Measurements from ENCODE around the gene VSTM4. TPM values are rescaled to one million over a fixed set of nuclear protein-coding genes. Genes with fewer than 3 reads are reported as not detected.
A peak's percentile ranks its signal among the peaks of the same experiment; 100 is the strongest.

Gene VSTM4
- total RNA-seq, 1 experiment from 2014 or later = not detected

DNA sequence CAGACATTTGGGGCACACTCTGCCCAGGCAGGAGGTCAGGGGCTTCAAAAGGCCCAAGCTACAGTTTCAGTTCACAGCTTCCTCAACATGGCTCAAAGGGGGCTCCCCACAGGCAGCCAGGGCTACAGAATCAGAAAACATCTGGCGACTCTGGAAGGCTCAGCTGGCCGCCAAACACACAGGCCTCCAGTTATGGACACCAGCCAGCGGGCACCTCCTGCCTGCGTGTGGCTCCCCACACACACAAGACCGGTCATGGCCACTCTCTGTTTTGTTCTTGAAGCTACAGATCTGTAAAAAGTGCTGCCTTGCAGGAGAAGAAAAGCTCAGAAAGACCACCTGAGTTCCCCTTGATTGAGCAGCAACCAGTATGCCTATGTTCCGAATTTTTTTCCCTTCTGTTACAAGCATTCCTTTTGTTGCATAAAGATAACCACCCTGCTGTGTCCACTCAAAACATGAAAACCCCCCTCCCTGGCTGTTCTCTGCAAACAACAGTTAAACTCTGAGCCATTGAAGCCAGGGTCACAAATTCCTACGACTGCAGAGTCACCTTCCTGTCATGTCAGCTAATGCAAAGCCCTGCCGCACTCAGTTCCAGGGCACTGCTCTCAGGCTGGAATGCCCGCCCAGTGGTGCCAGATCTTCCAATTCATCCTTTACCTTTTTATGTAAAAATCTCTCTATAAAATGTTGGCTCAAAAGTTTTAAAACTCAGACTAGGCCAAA lies 33.6 kb downstream of the VSTM4 start:
- H3K9me3 ChIP-seq = peaks cover 2% of the 10 kb centered on the region
- no peaks in the 10 kb centered on the region for H3K36me3 ChIP-seq (ENCODE audit: control insufficient read depth, insufficient read depth, low read length)
- Mint-ChIP-seq H3K36me3 (ENCODE audit: insufficient read depth, unreplicated experiment) (no peaks in the 10 kb centered on the region), H3K4me3 (ENCODE audit: unreplicated experiment) (no peak overlapping the region), H3K27ac (ENCODE audit: unreplicated experiment) (no peak overlapping the region), H3K27me3 (ENCODE audit: insufficient read depth, unreplicated experiment) (peaks cover 13% of the 10 kb centered on the region), H3K9me3 (ENCODE audit: unreplicated experiment) (peaks cover 7% of the 10 kb centered on the region), H3K4me1 (ENCODE audit: low read depth, unreplicated experiment) (peaks cover 6% of the 10 kb centered on the region)
- BruUV-seq (replicated peaks) = no TSS peak
- TF ChIP-seq, protein P1, sequence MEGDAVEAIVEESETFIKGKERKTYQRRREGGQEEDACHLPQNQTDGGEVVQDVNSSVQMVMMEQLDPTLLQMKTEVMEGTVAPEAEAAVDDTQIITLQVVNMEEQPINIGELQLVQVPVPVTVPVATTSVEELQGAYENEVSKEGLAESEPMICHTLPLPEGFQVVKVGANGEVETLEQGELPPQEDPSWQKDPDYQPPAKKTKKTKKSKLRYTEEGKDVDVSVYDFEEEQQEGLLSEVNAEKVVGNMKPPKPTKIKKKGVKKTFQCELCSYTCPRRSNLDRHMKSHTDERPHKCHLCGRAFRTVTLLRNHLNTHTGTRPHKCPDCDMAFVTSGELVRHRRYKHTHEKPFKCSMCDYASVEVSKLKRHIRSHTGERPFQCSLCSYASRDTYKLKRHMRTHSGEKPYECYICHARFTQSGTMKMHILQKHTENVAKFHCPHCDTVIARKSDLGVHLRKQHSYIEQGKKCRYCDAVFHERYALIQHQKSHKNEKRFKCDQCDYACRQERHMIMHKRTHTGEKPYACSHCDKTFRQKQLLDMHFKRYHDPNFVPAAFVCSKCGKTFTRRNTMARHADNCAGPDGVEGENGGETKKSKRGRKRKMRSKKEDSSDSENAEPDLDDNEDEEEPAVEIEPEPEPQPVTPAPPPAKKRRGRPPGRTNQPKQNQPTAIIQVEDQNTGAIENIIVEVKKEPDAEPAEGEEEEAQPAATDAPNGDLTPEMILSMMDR (IDR thresholded peaks at IDR 0.05; ENCODE audit: insufficient read depth in 1 of 2, low read depth in 1 of 2, low read length in 1 of 2, severe bottlenecking in 1 of 2, unreplicated experiment in 1 of 2) = no peak
- ChIA-PET POLR2A (no interaction called here), CTCF (no interaction called here)
- no peaks in the 10 kb centered on the region for H3K4me1 ChIP-seq
- intact Hi-C loops (cut with micrococcal nuclease; ENCODE audit: unreplicated experiment) = no loop called here
- no peak overlapping the region for H3K4me3 ChIP-seq (ENCODE audit: low read depth, low read length)
- DNase-seq = peak in 1 of 2 experiments; percentile 34
- no peaks in the 10 kb centered on the region for H3K27me3 ChIP-seq (replicated peaks; ENCODE audit: control insufficient read depth, insufficient read depth, low read length)

DNA sequence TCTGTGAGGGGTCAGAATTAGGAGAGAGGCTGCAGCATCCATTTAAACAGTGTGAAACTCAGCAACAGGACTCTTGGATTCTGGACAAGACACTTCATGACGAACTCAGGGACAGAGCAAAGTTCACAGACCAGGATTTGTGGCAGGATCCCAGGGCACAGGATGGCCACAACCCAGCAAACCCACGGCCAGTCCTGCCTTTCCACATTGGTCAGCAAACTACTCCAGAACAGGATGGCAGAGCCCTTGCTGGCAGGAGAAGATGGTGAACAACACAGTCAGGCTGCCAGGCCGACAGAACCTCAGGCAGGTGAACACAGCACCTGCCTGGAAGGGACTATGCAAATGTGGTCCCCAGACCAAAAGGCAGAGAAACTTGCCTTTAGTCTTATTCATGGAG lies 34.4 kb downstream of the VSTM4 start:
- DNase-seq = no peak
- H3K4me3 Mint-ChIP-seq (ENCODE audit: unreplicated experiment) = no peak overlapping the region
- H3K4me1 Mint-ChIP-seq (ENCODE audit: low read depth, unreplicated experiment) = peaks cover 6% of the 10 kb centered on the region
- no TSS peak for BruUV-seq (replicated peaks)
- Histone ChIP-seq H3K9me3 (no peaks in the 10 kb centered on the region), H3K36me3 (ENCODE audit: control insufficient read depth, insufficient read depth, low read length) (no peaks in the 10 kb centered on the region), H3K4me1 (no peaks in the 10 kb centered on the region), H3K4me3 (ENCODE audit: low read depth, low read length) (no peak overlapping the region), H3K27me3 (replicated peaks; ENCODE audit: control insufficient read depth, insufficient read depth, low read length) (peaks cover 1% of the 10 kb centered on the region)
- no peak overlapping the region for H3K27ac Mint-ChIP-seq (ENCODE audit: unreplicated experiment)
- intact Hi-C loops (cut with micrococcal nuclease; ENCODE audit: unreplicated experiment) = no loop called here
- H3K36me3 Mint-ChIP-seq (ENCODE audit: insufficient read depth, unreplicated experiment) = no peaks in the 10 kb centered on the region
- CTCF ChIA-PET = interaction anchor here (0.5 kb wide), 1 partner anchor 425 kb away, joined by 4 read pairs; no protein-coding TSS in a partner anchor
- TF ChIP-seq, protein P1 (IDR thresholded peaks at IDR 0.05; ENCODE audit: insufficient read depth in 1 of 2, low read depth in 1 of 2, low read length in 1 of 2, severe bottlenecking in 1 of 2, unreplicated experiment in 1 of 2) = no peak
- peaks cover 18% of the 10 kb centered on the region for H3K27me3 Mint-ChIP-seq (ENCODE audit: insufficient read depth, unreplicated experiment)
- no peaks in the 10 kb centered on the region for H3K9me3 Mint-ChIP-seq (ENCODE audit: unreplicated experiment)
- POLR2A ChIA-PET = no interaction called here

DNA sequence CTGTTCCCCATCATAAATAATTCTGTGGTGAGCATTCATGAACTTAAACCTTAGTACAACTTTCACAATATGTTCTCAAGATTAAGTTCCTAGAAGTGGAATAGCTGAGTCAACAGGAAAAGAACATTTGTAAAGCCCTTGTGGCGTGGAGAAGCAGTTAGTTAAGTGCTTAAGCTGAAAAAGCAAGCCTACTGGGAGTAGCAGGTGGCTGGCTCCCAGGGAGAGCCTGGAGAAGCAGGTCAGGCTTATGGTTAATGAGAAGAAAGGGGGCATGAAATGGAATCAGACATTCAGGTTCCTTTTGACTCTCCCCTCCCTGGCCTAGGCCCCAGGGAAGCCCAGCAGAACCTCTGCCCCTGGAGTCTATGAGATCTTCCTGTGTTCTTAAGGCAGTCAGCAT lies 35.3 kb downstream of the VSTM4 start:
- no peak overlapping the region for H3K4me3 ChIP-seq (ENCODE audit: low read depth, low read length)
- H3K9me3 Mint-ChIP-seq (ENCODE audit: unreplicated experiment) = no peaks in the 10 kb centered on the region
- TF ChIP-seq, protein P1 (IDR thresholded peaks at IDR 0.05; ENCODE audit: insufficient read depth in 1 of 2, low read depth in 1 of 2, low read length in 1 of 2, severe bottlenecking in 1 of 2, unreplicated experiment in 1 of 2) = no peak
- H3K36me3 Mint-ChIP-seq (ENCODE audit: insufficient read depth, unreplicated experiment) = no peaks in the 10 kb centered on the region
- ChIA-PET POLR2A (no interaction called here), CTCF (no interaction called here)
- no TSS peak for BruUV-seq (replicated peaks)
- peaks cover 20% of the 10 kb centered on the region for H3K27me3 Mint-ChIP-seq (ENCODE audit: insufficient read depth, unreplicated experiment)
- intact Hi-C loops (cut with micrococcal nuclease; ENCODE audit: unreplicated experiment) = no loop called here
- no peaks in the 10 kb centered on the region for H3K4me1 ChIP-seq
- peaks cover 6% of the 10 kb centered on the region for H3K4me1 Mint-ChIP-seq (ENCODE audit: low read depth, unreplicated experiment)
- DNase-seq = peak in 1 of 2 experiments; percentile 9
- no peaks in the 10 kb centered on the region for H3K9me3 ChIP-seq
- no peak overlapping the region for H3K4me3 Mint-ChIP-seq (ENCODE audit: unreplicated experiment)
- H3K27me3 ChIP-seq (replicated peaks; ENCODE audit: control insufficient read depth, insufficient read depth, low read length) = peaks cover 1% of the 10 kb centered on the region
- no peak overlapping the region for H3K27ac Mint-ChIP-seq (ENCODE audit: unreplicated experiment)
- H3K36me3 ChIP-seq (ENCODE audit: control insufficient read depth, insufficient read depth, low read length) = no peaks in the 10 kb centered on the region
